ENCODE results near the gene SLC35A5. TPM values are rescaled to one million over a fixed set of nuclear protein-coding genes. Genes with fewer than 3 reads are reported as not detected.

The SLC35A5 gene
- total RNA-seq, 4 donors from 2014 or later, result 11.5 to 73.4 (median 40.4) TPM

DNA sequence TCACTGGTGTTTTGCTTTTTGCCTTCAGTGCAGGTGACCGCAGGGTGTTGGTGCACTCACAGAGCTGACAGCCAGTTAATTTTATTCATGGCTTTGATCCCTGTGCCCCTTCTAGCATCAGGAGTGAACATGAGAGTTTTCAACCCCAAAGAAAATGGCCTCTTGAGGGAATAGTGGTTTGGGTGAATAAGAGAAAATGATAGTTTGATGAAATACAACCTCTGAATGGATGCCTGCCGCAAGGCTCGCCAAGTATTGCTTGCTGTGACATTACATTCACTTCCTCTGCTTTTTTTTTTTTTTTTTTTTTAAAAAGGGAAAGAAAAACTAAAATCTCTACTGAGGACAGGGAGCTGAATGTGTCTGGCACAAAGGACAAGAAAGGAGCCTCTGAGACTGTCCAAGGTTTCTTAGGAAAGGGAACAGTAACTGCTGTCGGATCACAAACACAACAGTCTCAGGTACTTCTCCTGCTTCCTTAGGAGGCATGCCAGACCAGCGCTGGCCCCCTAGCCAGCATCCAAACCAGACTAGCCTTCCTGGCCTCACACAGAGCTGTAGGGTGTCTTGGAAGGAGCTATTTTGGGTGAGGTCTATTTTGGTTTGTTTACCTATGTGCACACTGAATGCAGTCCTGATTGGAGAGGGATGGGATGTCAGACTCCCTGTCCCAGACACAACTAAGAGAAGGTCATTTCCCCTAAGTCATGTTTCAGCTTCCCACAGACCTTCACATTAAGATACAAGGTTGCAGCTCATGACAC, 50.1 kb downstream of the SLC35A5 start:
- Histone ChIP-seq H3K27ac (peak overlapping the region; percentile 7 to 34), H3K36me3 (no peaks in the 10 kb centered on the region), H3K4me3 (no peak overlapping the region), H3K4me1 (no peaks in the 10 kb centered on the region), H3K9me3 (no peaks in the 10 kb centered on the region), H3K27me3 (no peaks in the 10 kb centered on the region)
- intact Hi-C loops (cut with DNase I; ENCODE audit: low total_unique reads), result no loop called here
- DNase-seq, result peak in 1 of 2 donors; percentile 60
- TF ChIP-seq CTCF (IDR thresholded peaks at IDR 0.05) (no peak), POLR2A (IDR thresholded peaks at IDR 0.05) (no peak)

DNA sequence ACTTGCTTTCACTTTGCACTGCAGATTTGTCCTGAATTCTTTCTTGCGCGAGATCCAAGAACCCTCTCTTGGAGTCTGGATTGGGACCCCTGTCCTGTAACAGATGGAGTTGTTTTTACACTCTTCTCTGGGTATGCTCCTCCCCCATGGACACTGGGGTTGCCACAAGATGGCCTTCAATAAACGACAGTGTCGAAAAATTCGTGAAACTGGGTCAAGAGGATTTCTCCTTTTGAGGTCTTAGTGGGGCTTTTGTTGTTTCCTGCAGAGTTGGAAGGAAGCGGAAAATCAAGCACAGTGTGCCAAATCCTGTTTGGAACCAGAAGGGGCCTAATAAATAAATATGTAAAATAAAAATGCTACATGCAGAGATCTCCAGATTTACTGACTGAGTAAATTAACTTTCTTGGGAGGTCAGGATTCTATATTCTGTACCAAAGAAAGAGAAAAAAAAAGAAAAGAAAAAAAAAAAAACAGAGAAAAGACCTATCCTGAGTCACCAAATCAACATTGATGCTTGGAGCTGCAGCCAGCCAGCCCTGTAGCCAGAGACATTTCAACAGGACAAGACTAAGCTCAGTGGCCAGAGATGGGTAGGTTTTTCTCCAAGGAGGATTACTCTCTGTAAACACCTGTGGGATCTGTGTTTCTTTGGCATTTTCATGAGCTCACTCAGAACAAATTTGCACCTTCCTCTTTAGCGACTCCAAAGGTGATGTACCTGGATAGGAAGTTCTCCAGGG, 54.3 kb downstream of the SLC35A5 start:
- peak overlapping the region; percentile 18 to 57 for H3K27ac ChIP-seq

DNA sequence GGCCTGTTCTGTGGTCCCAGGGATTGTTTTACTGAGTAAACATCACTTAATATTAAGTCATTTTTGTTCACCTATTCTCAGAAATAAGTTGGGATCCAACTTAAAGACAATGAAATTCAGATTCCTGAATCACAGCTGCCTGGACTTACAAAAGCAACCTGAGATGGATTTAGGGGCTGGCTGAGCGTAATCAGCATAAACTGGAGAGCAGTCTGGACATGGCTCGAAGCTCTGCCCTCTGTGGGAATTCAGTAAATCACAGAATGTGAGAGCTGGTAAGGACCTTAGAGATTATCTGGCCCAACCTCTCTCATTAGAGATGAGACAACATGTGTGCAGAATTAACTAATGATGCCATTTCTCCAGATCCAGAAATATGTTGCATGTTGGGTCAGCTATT, 55.4 kb downstream of the SLC35A5 start:
- no peak for TF ChIP-seq POLR2A (IDR thresholded peaks at IDR 0.05)
- TF ChIP-seq CTCF (IDR thresholded peaks at IDR 0.05), result no peak
- Histone ChIP-seq H3K9me3 (no peaks in the 10 kb centered on the region), H3K27me3 (no peaks in the 10 kb centered on the region), H3K4me3 (no peak overlapping the region), H3K4me1 (no peaks in the 10 kb centered on the region), H3K36me3 (no peaks in the 10 kb centered on the region), H3K27ac (peak overlapping the region in 1 of 2 donors; percentile 18)
- intact Hi-C loops (cut with DNase I; ENCODE audit: low total_unique reads), result no loop called here
- no peak for DNase-seq

More for the DNA sequence above, 54.3 kb downstream of the SLC35A5 start:
- Histone ChIP-seq H3K4me1 (no peaks in the 10 kb centered on the region), H3K4me3 (no peak overlapping the region), H3K9me3 (no peaks in the 10 kb centered on the region), H3K36me3 (no peaks in the 10 kb centered on the region), H3K27me3 (no peaks in the 10 kb centered on the region)
- intact Hi-C loops (cut with DNase I; ENCODE audit: low total_unique reads), result no loop called here
- DNase-seq, result peak in 1 of 2 donors; percentile 30
- no peak for TF ChIP-seq POLR2A (IDR thresholded peaks at IDR 0.05)
- no peak for TF ChIP-seq CTCF (IDR thresholded peaks at IDR 0.05)

DNA sequence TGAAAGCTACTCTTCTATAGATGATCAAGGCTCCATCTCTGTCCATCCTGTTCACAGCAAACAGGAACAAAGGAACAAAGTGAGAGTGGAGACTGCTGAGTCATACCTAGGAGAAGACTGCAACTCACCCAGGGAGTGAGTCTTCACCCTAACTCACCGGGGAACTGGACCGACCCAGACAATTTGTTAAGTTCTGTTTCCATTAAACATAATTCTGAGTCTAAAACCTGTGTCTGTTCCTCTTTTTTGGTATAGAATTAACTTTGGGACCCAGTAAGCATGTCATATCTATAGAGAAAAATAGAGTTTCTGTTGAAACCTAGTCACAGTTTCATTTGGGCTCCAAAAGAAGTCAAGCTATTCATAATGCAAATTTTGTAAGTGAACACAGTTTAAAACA, 57.5 kb downstream of the SLC35A5 start:
- peak overlapping the region; percentile 40 to 47 for H3K27ac ChIP-seq
- H3K9me3 ChIP-seq, result no peaks in the 10 kb centered on the region
- no peak for TF ChIP-seq POLR2A (IDR thresholded peaks at IDR 0.05)
- TF ChIP-seq CTCF (IDR thresholded peaks at IDR 0.05), result no peak
- DNase-seq, result no peak
- intact Hi-C loops (cut with DNase I; ENCODE audit: low total_unique reads), result no loop called here
- H3K4me1 ChIP-seq, result no peaks in the 10 kb centered on the region
- no peaks in the 10 kb centered on the region for H3K27me3 ChIP-seq
- H3K36me3 ChIP-seq, result no peaks in the 10 kb centered on the region
- H3K4me3 ChIP-seq, result no peak overlapping the region

DNA sequence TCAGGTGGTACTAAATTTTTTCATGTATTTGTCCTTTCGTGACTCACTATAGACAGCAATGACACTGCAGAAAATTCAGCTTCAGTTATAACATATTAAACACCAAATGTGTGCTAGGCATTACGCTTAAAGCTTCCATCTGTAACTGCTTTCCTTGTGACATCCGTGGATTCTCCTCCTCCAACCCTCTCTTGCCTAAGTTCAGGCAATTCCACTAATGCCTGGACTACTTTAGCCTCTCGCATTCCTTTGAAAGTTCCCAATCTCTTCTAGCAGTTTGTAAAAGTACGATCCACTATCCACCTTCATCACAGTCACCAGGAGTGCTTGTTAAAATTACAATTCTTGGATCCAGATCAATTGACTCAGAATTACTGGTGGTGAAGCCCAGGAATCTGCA, 61.4 kb downstream of the SLC35A5 start:
- no peak for DNase-seq
- Histone ChIP-seq H3K27me3 (no peaks in the 10 kb centered on the region), H3K4me3 (no peak overlapping the region), H3K36me3 (no peaks in the 10 kb centered on the region), H3K27ac (peak overlapping the region; percentile 22 to 38), H3K9me3 (no peaks in the 10 kb centered on the region), H3K4me1 (peaks cover 0 to under 1% of the 10 kb centered on the region in 2 donors)
- no peak for TF ChIP-seq POLR2A (IDR thresholded peaks at IDR 0.05)
- TF ChIP-seq CTCF (IDR thresholded peaks at IDR 0.05), result no peak
- intact Hi-C loops (cut with DNase I; ENCODE audit: low total_unique reads), result no loop called here

Data from uterus (tissue), 4 donors.